AG09309 (cell line): ENCODE data around the gene SHQ1.

Experiments used
- DNase-seq: peaks from one replicate; pipeline ENCODE4 v3.0.0-alpha.2; 2010; ENCODE audit warnings: low read depth
- H3K4me3 ChIP-seq: 2 replicates; pipeline ENCODE4 v1.5.1; 2011; ENCODE audit warnings: mild to moderate bottlenecking, low read depth, low read length, moderate library complexity; ENCODE audit not compliant: control insufficient read depth
- TF ChIP-seq, protein P1 (sequence below): IDR thresholded peaks from 2 replicates; pipeline ENCODE4 v1.5.1; 2011; ENCODE audit warnings: mild to moderate bottlenecking, low read depth, low read length, inconsistent platforms; ENCODE audit not compliant: insufficient read depth, control insufficient read depth; ENCODE audit errors: missing control alignments

The SHQ1 gene

DNA sequence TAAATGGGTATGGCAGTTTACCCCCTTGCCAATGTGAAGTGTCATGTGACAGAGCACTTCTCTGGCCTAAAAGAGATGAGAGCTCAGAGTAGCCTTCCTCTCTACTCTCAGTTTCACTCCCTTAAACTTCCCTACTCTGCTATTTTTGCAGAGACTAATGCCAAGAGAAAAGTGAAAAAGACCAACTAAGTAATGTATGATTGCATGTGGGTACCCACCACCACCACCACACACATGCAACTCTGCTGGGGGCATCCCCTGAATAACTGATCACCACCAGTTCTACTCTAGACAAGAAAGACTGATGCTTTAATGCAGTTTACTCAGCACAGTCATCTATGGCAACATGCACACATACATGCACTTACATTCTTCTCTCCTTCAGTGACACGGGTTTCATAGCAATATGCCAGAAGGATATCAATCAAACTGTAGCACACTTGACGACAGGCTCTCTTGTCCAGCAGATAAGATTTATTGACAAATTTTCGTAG is 31.3 kb downstream of the SHQ1 start:
- DNase-seq: no peak
- TF ChIP-seq, protein P1, sequence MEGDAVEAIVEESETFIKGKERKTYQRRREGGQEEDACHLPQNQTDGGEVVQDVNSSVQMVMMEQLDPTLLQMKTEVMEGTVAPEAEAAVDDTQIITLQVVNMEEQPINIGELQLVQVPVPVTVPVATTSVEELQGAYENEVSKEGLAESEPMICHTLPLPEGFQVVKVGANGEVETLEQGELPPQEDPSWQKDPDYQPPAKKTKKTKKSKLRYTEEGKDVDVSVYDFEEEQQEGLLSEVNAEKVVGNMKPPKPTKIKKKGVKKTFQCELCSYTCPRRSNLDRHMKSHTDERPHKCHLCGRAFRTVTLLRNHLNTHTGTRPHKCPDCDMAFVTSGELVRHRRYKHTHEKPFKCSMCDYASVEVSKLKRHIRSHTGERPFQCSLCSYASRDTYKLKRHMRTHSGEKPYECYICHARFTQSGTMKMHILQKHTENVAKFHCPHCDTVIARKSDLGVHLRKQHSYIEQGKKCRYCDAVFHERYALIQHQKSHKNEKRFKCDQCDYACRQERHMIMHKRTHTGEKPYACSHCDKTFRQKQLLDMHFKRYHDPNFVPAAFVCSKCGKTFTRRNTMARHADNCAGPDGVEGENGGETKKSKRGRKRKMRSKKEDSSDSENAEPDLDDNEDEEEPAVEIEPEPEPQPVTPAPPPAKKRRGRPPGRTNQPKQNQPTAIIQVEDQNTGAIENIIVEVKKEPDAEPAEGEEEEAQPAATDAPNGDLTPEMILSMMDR: no peak
- H3K4me3 ChIP-seq: no peak overlapping the region

DNA sequence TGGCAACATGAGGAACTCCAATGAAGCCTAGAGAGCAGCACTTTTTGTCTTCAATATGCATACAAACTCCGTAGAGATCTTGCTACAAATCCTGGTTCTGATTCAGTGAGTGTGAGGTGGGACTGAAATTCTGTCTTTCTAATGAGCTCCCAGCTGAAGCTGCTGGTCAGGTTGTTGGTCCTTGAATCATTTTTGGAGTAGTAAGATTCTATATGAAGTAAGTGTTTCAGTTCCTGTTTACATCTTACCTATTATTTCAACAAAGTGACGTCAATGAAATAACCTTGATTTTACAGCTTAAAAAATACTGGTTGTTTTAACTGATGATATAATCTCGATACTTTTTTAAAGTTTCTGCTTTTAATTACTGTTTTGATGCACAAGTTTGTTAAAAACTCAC is 33.9 kb downstream of the SHQ1 start:
- TF ChIP-seq, protein P1: no peak

DNA sequence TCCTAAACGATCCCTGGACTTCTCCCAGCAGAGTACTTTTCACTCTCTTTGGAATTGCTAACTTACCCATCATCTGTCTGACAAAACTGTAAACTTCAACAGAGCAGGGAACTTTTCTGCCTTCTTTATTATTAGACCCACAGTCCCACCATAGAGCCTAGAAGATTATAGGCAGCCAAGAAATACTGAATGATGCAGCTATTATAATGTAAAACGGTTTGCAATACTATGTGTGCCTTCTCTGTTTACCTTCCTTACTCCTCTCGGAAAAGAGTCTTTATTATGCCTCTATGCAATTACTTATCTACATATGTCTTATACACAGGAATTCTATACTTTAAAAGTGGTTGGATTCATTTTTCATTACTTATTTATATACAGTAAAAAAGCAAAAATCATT is 36.0 kb downstream of the SHQ1 start:
- H3K4me3 ChIP-seq: no peak overlapping the region
- DNase-seq: no peak
- TF ChIP-seq, protein P1: no peak

More for the DNA sequence above, 33.9 kb downstream of the SHQ1 start:
- H3K4me3 ChIP-seq: no peak overlapping the region
- DNase-seq: no peak

DNA sequence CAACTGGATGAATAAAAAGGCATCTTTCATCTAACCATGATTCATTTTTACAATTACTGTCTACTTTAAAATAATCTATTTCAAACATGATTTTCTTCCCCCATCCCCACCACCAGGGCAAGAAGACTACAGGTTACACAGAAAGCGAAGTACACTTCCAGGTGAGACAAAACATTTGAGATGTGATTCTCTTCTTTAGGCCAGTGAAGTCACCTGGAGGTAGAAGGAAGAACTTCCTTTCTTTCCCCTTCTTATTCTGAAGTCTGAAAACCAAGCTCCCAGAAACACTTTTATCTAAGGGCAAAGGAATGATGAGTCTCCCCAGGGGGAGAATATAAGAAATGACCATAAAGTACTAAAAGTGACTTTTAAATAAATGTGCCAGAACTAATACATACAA is 36.7 kb downstream of the SHQ1 start:
- TF ChIP-seq, protein P1: no peak
- DNase-seq: no peak
- H3K4me3 ChIP-seq: no peak overlapping the region

DNA sequence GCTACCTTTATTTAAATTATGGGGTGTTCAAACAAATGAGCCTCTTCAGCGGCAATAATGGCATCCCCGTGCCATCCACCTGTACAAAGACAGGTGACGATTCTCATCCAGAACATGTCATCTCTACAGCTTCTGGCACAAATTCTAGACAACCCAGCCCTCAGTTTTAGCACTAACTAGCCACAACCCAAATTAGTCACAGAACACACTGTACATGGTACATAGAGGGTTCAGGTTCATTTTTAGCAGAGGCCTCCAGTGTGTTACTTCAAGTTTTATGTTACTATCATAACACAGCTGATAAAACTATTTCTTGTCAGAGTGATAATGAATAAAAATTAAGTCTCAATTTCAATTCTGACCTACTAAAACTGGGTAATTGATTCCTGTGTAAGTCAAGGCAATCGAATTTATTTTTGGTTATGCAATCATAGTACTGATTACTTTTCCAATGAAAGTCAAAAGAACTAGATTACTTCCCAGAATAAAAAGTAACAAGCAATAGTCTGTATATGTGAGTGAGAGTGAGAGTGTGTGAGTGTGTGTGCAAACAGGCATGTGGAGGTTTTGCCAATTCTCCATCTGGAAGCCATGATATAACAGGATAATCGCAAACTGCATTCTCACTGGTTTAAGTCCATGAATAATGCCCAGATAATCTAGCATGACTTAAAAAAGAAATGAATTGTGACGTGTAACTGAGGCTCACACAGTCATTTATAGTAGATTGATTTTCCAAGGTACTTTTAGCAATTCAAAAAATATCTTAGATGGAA is 37.4 kb downstream of the SHQ1 start:
- H3K4me3 ChIP-seq: no peak overlapping the region
- DNase-seq: no peak
- TF ChIP-seq, protein P1: no peak

DNA sequence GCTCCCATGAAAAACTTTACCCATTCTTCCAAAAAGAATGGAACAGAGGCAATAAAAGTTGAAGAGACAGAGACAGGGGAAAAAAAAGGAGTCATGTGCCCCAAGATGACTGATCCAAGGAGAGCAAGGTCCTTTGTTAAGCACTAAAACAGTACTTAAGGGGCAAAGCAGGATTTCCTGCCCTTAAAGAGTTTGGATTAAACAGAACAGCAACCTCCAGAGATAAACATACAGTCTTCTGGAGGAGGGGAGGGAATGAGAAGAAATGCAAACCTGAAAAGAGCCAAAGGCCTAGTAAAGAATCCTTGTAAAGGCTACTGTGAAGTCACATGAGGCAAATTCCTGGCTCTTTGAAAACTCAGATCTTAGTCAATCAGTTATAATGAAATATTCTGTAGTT is 38.2 kb downstream of the SHQ1 start:
- DNase-seq: no peak
- TF ChIP-seq, protein P1: no peak
- H3K4me3 ChIP-seq: no peak overlapping the region
